K562 (cell line): ENCODE results near the gene SEC11A. TPM values are rescaled to one million over a fixed set of nuclear protein-coding genes. Genes with fewer than 3 reads are reported as not detected.
A peak's percentile ranks its signal among the peaks of the same experiment; 100 is the strongest.

Experiments used
- ATAC-seq: fragments of 200-7000 bp; cut with Tn5 transposase; 3 replicates; pipeline ENCODE4 v1.9.1; 2020; ENCODE audit warnings: moderate library complexity
- Bru-seq: library from RNA; stranded (reverse); fragments of 400-500 nt; gene quantifications from one replicate; lab custom pipeline; 2021; lab: Mats Ljungman, UMichigan
- BruChase-seq, 2 experiments: library from RNA; stranded (reverse); fragments of 400-500 nt; gene quantifications; one replicate each; lab custom pipeline; 2021; lab: Mats Ljungman, UMichigan
- BruUV-seq: library from RNA; stranded (reverse); fragments of 400-500 nt; replicated peaks from 2 replicates; lab custom pipeline; 2021; lab: Mats Ljungman, UMichigan
- CTCF ChIA-PET: fragments of 300-600 bp; formaldehyde crosslinking; extraction: SDS; loops from one replicate; lab custom pipeline; 2021; ENCODE audit warnings: low intra/inter-chr PET ratio; lab: Yijun Ruan, JAX
- POLR2A ChIA-PET: fragments of 300-600, 350-650 bp; sonication (Branson Sonifier 250); formaldehyde crosslinking; extraction: SDS; loops from one replicate; lab custom pipeline; 2021; ENCODE audit warnings: antibody characterized with exemption, inconsistent platforms; lab: Yijun Ruan, JAX
- DNase-seq, 4 experiments: peaks; one replicate each; pipeline versions ENCODE4 v3.0.0 to v3.0.0-alpha.2; 2011 to 2018; ENCODE audit warnings: low spot score in 3 of 4, mixed read lengths in 3 of 4; ENCODE audit errors: extremely low read depth in 1 of 4
- FAIRE-seq: peaks from 2 replicates; lab custom pipeline; 2011; peaks lifted over from hg19 to GRCh38; lab: Jason Lieb, UNC
- H2AFZ ChIP-seq: 2 replicates; pipeline ENCODE4 v1.6.0; 2011; ENCODE audit warnings: low read depth, low read length, control low read depth, inconsistent platforms
- H3K27ac ChIP-seq: fragments of 200-600 bp; 3 replicates; pipeline ENCODE4 v1.8.0; 2011; ENCODE audit warnings: low read depth, mild to moderate bottlenecking, control low read depth, inconsistent platforms, low read length, moderate library complexity, mixed read lengths; ENCODE audit errors: extremely low read depth
- H3K27me3 ChIP-seq, 2 experiments: fragments of 300-600 bp in 1 of 2; 2 replicates in 1 of 2; 3 replicates in 1 of 2; pipeline versions ENCODE4 v1.6.0 to v1.8.0; 2011; ENCODE audit warnings: inconsistent platforms in 2 of 2, low read length in 2 of 2, mild to moderate bottlenecking in 1 of 2, mixed read lengths in 1 of 2, moderate library complexity in 1 of 2; ENCODE audit not compliant: control insufficient read depth in 2 of 2, insufficient read depth in 2 of 2
- H3K36me3 ChIP-seq: fragments of 300-600 bp; 3 replicates; pipeline ENCODE4 v1.8.0; 2011; ENCODE audit warnings: mild to moderate bottlenecking, low read length, inconsistent platforms; ENCODE audit not compliant: control insufficient read depth, insufficient read depth
- H3K4me1 ChIP-seq, 2 experiments: fragments of 200-600 bp in 1 of 2; replicated peaks in 1 of 2; 2 replicates in 1 of 2; 3 replicates in 1 of 2; pipeline versions ENCODE4 v1.5.1 to v1.8.0; 2011; ENCODE audit warnings: inconsistent platforms in 2 of 2, low read length in 2 of 2, mild to moderate bottlenecking in 1 of 2, mixed read lengths in 1 of 2, moderate library complexity in 1 of 2; ENCODE audit not compliant: control insufficient read depth in 2 of 2, insufficient read depth in 2 of 2
- H3K4me2 ChIP-seq: 2 replicates; pipeline ENCODE4 v1.6.1; 2011; ENCODE audit warnings: low read length, control low read depth, inconsistent platforms, mixed read lengths; ENCODE audit not compliant: insufficient read depth
- H3K4me3 ChIP-seq: fragments of 200-600 bp; sonication (generic), shearing (Covaris generic); 2 replicates; pipeline ENCODE4 v1.5.1; 2016; ENCODE audit warnings: control low read depth, inconsistent platforms
- H3K79me2 ChIP-seq: fragments of 200-600 bp; 3 replicates; pipeline ENCODE4 v1.8.0; 2011; ENCODE audit warnings: low read length, inconsistent platforms; ENCODE audit not compliant: control insufficient read depth, insufficient read depth
- H3K9ac ChIP-seq, 2 experiments: 2 replicates each; pipeline versions ENCODE4 v1.6.0 to v1.6.1; 2011; ENCODE audit warnings: low read depth in 2 of 2, low read length in 2 of 2, control low read depth in 1 of 2, inconsistent platforms in 1 of 2, mild to moderate bottlenecking in 1 of 2, mixed read lengths in 1 of 2; ENCODE audit not compliant: insufficient read depth in 1 of 2
- H3K9me1 ChIP-seq: one replicate; pipeline ENCODE4 v1.6.0; 2011; ENCODE audit warnings: inconsistent platforms, mild to moderate bottlenecking, low read length, moderate library complexity; ENCODE audit not compliant: control insufficient read depth, insufficient read depth
- H3K9me3 ChIP-seq: replicated peaks from 2 replicates; pipeline ENCODE4 v1.5.1; 2011; ENCODE audit warnings: low read depth, low read length, inconsistent platforms; ENCODE audit not compliant: control insufficient read depth, insufficient read depth
- H4K20me1 ChIP-seq: replicated peaks from 2 replicates; pipeline ENCODE4 v1.6.1; 2011; ENCODE audit warnings: low read length, inconsistent platforms, mixed read lengths; ENCODE audit not compliant: control insufficient read depth, insufficient read depth
- ARHGAP35 ChIP-seq: fragments of 450-650 bp; IDR thresholded peaks from 2 replicates; pipeline ENCODE4 v1.6.1; 2018; ENCODE audit not compliant: partially characterized antibody
- CEBPB ChIP-seq: fragments of 450-650 bp; IDR thresholded peaks from 2 replicates; pipeline ENCODE4 v1.6.1; 2016; ENCODE audit warnings: missing genetic modification characterization, missing compliant biosample characterization
- HCFC1 ChIP-seq: IDR thresholded peaks from 2 replicates; pipeline ENCODE4 v1.6.1; 2012; ENCODE audit warnings: low read depth, low read length, improper control_type of control experiment
- REST ChIP-seq, 2 experiments: fragments of 450-650 bp; formaldehyde crosslinking in 1 of 2; IDR thresholded peaks; 2 replicates each; pipeline versions ENCODE4 v1.4.0 to v1.6.1; 2014 to 2020; ENCODE audit warnings: mild to moderate bottlenecking in 2 of 2, borderline replicate concordance in 1 of 2, low read depth in 1 of 2
- RUNX1 ChIP-seq: sonication (generic); IDR thresholded peaks from 2 replicates; pipeline ENCODE4 v1.6.1; 2016; ENCODE audit warnings: antibody characterized with exemption, low read depth
- WGBS: fragments of 100-300 bp; shearing (Covaris generic); methylation state at CpG from one replicate; pipeline ENCODE4 v1.1.6; 2016; ENCODE audit warnings: low coverage, mixed read lengths; ENCODE audit not compliant: insufficient coverage; ENCODE audit errors: missing lambda C conversion rate; 5-methylcytosine and 5-hydroxymethylcytosine counted together
- in situ Hi-C: fragments of 300-500 bp; cut with MboI; formaldehyde crosslinking; loops from 4 replicates; pipeline ENCODE4 v1.15.0; 2018; ENCODE audit warnings: inconsistent platforms, mixed read lengths
- intact Hi-C: fragments of 100-400 bp; cut with micrococcal nuclease; formaldehyde crosslinking; loops from 2 replicates; pipeline ENCODE4 v1.14.2; 2022
- long read RNA-seq, 3 experiments: library from polyadenylated mRNA in 2 of 3; library from RNA in 1 of 3; unstranded in 2 of 3; stranded (forward) in 1 of 3; transcript quantifications; one replicate each; pipeline ENCODE4 v2.0.0, GENCODE V29; 2019 to 2022
- polyA minus RNA-seq, 3 experiments: library from RNA; depleted of rRNA, polyadenylated mRNA; stranded (reverse); fragments of >200 nt; gene quantifications; 2 replicates each; pipeline ENCODE4 v1.2.3, GENCODE V29; 2011
- polyA plus RNA-seq, 8 experiments: library from polyadenylated mRNA; depleted of rRNA in 4 of 8; stranded (reverse) in 5 of 8; unstranded in 3 of 8; fragments of >200 nt; fragmentation: Nextera tagmentation in 2 of 8; fragmentation: Illumina TruSeq in 1 of 8; extraction: Ambion mirVana in 2 of 8; extraction: Trizol in 1 of 8; gene quantifications; 2 replicates each; pipeline versions ENCODE4 v1.2.1 to v1.2.3, GENCODE V29; 2011 to 2014; ENCODE audit warnings: inconsistent platforms in 1 of 8, missing spikeins in 1 of 8
- total RNA-seq, 7 experiments: library from RNA; depleted of rRNA in 6 of 7; stranded (reverse); fragments of >200 nt in 6 of 7; fragmentation: Illumina TruSeq in 2 of 7; extraction: Trizol in 2 of 7; gene quantifications; 2 replicates each; pipeline versions ENCODE4 v1.2.1 to v1.2.3, GENCODE V29; 2011 to 2021; ENCODE audit warnings: low replicate concordance in 1 of 7

The SEC11A gene
- 73.8 and 151 TPM in 2 replicates for total RNA-seq (2011; cell fraction: chromatin; rRNA removed; ENCODE audit: low replicate concordance)
- total RNA-seq (2011; cell fraction: nucleolus; rRNA removed) = 86.1 and 103 TPM in 2 replicates
- total RNA-seq (2011; cell fraction: nucleoplasm; rRNA removed) = 189 and 195 TPM in 2 replicates
- total RNA-seq (2014; rRNA removed) = 170 and 198 TPM in 2 replicates
- total RNA-seq (2014; rRNA removed; fragmentation: Illumina TruSeq; extraction: Trizol) = 270 and 314 TPM in 2 replicates
- 204 and 217 TPM in 2 replicates for total RNA-seq (2015; rRNA removed; fragmentation: Illumina TruSeq; extraction: Trizol)
- 175 and 183 TPM in 2 replicates for total RNA-seq (2021)
- polyA plus RNA-seq (2011; rRNA removed) = 166 and 238 TPM in 2 replicates
- polyA plus RNA-seq (2011; cell fraction: cytosol; rRNA removed) = 49.8 and 172 TPM in 2 replicates
- polyA plus RNA-seq (2011; cell fraction: nucleus; rRNA removed) = 32.1 and 71.9 TPM in 2 replicates
- polyA plus RNA-seq (2012) = 230 and 261 TPM in 2 replicates
- polyA plus RNA-seq (2014; fragmentation: Illumina TruSeq; extraction: Trizol) = 240 and 254 TPM in 2 replicates
- polyA plus RNA-seq (2014; fragmentation: Nextera tagmentation; extraction: Ambion mirVana) = 100 to 1,000 TPM; 206 to 229 TPM
- 301 and 310 TPM in 2 replicates for polyA plus RNA-seq (2014; rRNA removed)
- 166 and 171 TPM in 2 replicates for polyA minus RNA-seq (2011; rRNA and poly(A)+ RNA removed)
- polyA minus RNA-seq (2011; cell fraction: cytosol; rRNA and poly(A)+ RNA removed) = 52.9 and 55.4 TPM in 2 replicates
- polyA minus RNA-seq (2011; cell fraction: nucleus; rRNA and poly(A)+ RNA removed) = 17.9 and 29.9 TPM in 2 replicates
- Bru-seq, nascent RNA = percentile 91 among the genes with signal in this experiment
- percentile 94 among the genes with signal in this experiment for BruChase-seq, experiment 1, labeled RNA remaining after a 2-hour chase
- BruChase-seq, experiment 2, labeled RNA remaining after a 6-hour chase = percentile 93 among the genes with signal in this experiment
- long read RNA-seq, experiment 1, transcript SEC11A-201 (6 exons, 1,656 nt) = major isoform, 183 of 312 reads
- long read RNA-seq, experiment 1, transcript SEC11A-207 (1 exons, 2,204 nt) = minor isoform, 76 of 312 reads
- long read RNA-seq, experiment 1, transcript SEC11A-202 (7 exons, 1,223 nt) = minor isoform, 10 of 312 reads
- long read RNA-seq, experiment 1, transcript SEC11A-206 (2 exons, 3,626 nt) = minor isoform, 8 of 312 reads
- long read RNA-seq, experiment 1, partial matches to known transcripts = 6 of 312 reads
- long read RNA-seq, experiment 1, other reads (novel, unspliced or antisense) = 18 of 312 reads
- long read RNA-seq, experiment 2, transcript SEC11A-205 (5 exons, 882 nt) = minor isoform, 8 of 267 reads
- long read RNA-seq, experiment 2, transcript SEC11A-201 (6 exons, 1,656 nt) = major isoform, 212 of 267 reads
- long read RNA-seq, experiment 2, transcript SEC11A-207 (1 exons, 2,204 nt) = minor isoform, 12 of 267 reads
- long read RNA-seq, experiment 2, partial matches to known transcripts = 14 of 267 reads
- long read RNA-seq, experiment 2, other reads (novel, unspliced or antisense) = 10 of 267 reads
- long read RNA-seq, experiment 3, transcript SEC11A-205 (5 exons, 882 nt) = minor isoform, 10 of 249 reads
- long read RNA-seq, experiment 3, transcript SEC11A-201 (6 exons, 1,656 nt) = major isoform, 218 of 249 reads
- long read RNA-seq, experiment 3, transcript SEC11A-202 (7 exons, 1,223 nt) = minor isoform, 7 of 249 reads
- long read RNA-seq, experiment 3, partial matches to known transcripts = 1 of 249 reads
- long read RNA-seq, experiment 3, other reads (novel, unspliced or antisense) = 4 of 249 reads

GRCh38 chr15:84716036-84716732 lies at the start of gene SEC11A:
Gene SEC11A, minus strand, starts transcription at chr15:84716139. Its CDS starts 64 bp downstream, at chr15:84716075.
- H3K27ac ChIP-seq = peak within 1 kb of the TSS; percentile 84
- H2AFZ ChIP-seq = peak within 1 kb of the TSS; percentile 99
- no TSS peak for BruUV-seq
- ChIA-PET CTCF (no interaction called here), POLR2A (interaction anchor here (0.6 to 5.5 kb wide), 12 partner anchors 10 to 121 kb away, joined by 3 to 47 read pairs (median 4); no protein-coding TSS in a partner anchor)
- no peaks in the 10 kb centered on the region; the same call in 1 of the 2 replicates for H3K9me3 ChIP-seq
- intact Hi-C loops (loop anchor here (1.0 to 5.0 kb wide), 2 partner anchors 33 to 71 kb away; no protein-coding TSS in a partner anchor), in situ Hi-C loops (no loop called here)
- DNase-seq (peak; percentile 95 to 97 (median 96)), FAIRE-seq (peak; percentile 91), ATAC-seq (peak; percentile 95)
- peaks cover 12 to 19% of the 10 kb centered on the region in 2 experiments; a peak in 4 of 5 replicates for H3K4me1 ChIP-seq
- no peaks in the 10 kb centered on the region for H3K9me1 ChIP-seq
- no peaks in the 10 kb centered on the region for H4K20me1 ChIP-seq
- no peaks in the 10 kb centered on the region for H3K27me3 ChIP-seq
- under 1% methylated on average over 52 of the region's 57 CpGs for WGBS
- peak within 1 kb of the TSS; percentile 83 to 96 for H3K9ac ChIP-seq
- H3K36me3 ChIP-seq = peaks cover 30% of the 10 kb centered on the region; the same call in 2 of the 3 replicates
- peaks cover 50% of the 10 kb centered on the region for H3K79me2 ChIP-seq
- peak within 1 kb of the TSS; percentile 81 for H3K4me3 ChIP-seq
- peak within 1 kb of the TSS; percentile 96 for H3K4me2 ChIP-seq
- TF ChIP-seq REST (IDR thresholded peaks at IDR 0.05; ENCODE audit: borderline replicate concordance) = peak; percentile 32
- TF ChIP-seq REST (CRISPR knock-in tag; IDR thresholded peaks at IDR 0.05; ENCODE audit: low read depth) = no peak
- TF ChIP-seq ARHGAP35 = peak; percentile 26
- TF ChIP-seq CEBPB = no peak
- no peak for TF ChIP-seq RUNX1
- TF ChIP-seq HCFC1 = peak; percentile 85
